ENCODE results near the gene ARHGEF4. TPM values are rescaled to one million over a fixed set of nuclear protein-coding genes. Genes with fewer than 3 reads are reported as not detected.

The ARHGEF4 gene
- total and polyA plus RNA-seq, 7 donors, result 1.7 to 32.4 (median 17.2) TPM; not detected in 1

- Histone ChIP-seq H3K4me3 (no peak overlapping the region), H3K27me3 (no peaks in the 10 kb centered on the region), H3K4me1 (peaks cover 0 to 15% (median 14%) of the 10 kb centered on the region in 4 donors), H3K9me3 (no peaks in the 10 kb centered on the region), H3K36me3 (no peaks in the 10 kb centered on the region), H3K27ac (peak overlapping the region in 1 of 4 donors; percentile 92)
- no peak for DNase-seq
- intact Hi-C loops (cut with DNase I), result no loop called here
- WGBS, 2 donors, result 92 to 94% methylated on average over 1 of the region's 1 CpG
- TF ChIP-seq POLR2A (IDR thresholded peaks at IDR 0.05), result no peak
- TF ChIP-seq POLR2AphosphoS5 (IDR thresholded peaks at IDR 0.05), result no peak
- no peak for TF ChIP-seq EP300 (IDR thresholded peaks at IDR 0.05)
- no peak for TF ChIP-seq CTCF (IDR thresholded peaks at IDR 0.05)
Observed at GRCh38 chr2:130799295-130799694, 37.4 kb upstream of the ARHGEF4 start.

- no peaks in the 10 kb centered on the region for H3K36me3 ChIP-seq
- H3K9me3 ChIP-seq, result no peaks in the 10 kb centered on the region
- no peak overlapping the region for H3K27ac ChIP-seq
- no peaks in the 10 kb centered on the region for H3K27me3 ChIP-seq
- TF ChIP-seq CTCF (IDR thresholded peaks at IDR 0.05) (no peak), EP300 (IDR thresholded peaks at IDR 0.05) (no peak), POLR2AphosphoS5 (IDR thresholded peaks at IDR 0.05) (no peak)
- DNase-seq, result no peak
- H3K4me3 ChIP-seq, result no peak overlapping the region
- WGBS, 2 donors, result 69 to 81% methylated on average over 4 of the region's 4 CpGs
- H3K4me1 ChIP-seq, result no peaks in the 10 kb centered on the region
- intact Hi-C loops (cut with DNase I), result no loop called here
Observed at GRCh38 chr2:130805613-130806012, 31.1 kb upstream of the ARHGEF4 start.

DNA sequence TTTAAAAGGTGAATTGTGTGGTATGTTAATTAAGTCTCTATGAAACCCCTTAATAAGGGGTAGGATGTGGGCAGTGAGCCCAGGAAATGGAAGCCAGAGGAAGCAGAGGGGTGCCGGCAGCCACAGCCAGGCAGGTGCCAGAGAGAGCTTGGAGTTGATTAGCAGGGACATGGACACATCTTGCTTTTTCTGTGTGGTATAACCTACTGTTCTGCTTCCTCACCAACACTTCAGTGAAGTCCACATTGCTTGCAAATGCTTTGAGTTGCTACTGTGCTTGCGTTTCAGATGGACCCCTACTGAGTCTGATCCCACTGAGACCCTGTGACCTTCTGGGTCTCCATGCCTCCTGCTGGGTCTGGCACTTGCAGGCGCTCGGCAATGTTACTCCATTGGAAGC, 30.3 kb upstream of the ARHGEF4 start:
- no peak for DNase-seq
- intact Hi-C loops (cut with DNase I), result no loop called here
- Histone ChIP-seq H3K27ac (no peak overlapping the region), H3K4me1 (no peaks in the 10 kb centered on the region), H3K27me3 (no peaks in the 10 kb centered on the region), H3K4me3 (no peak overlapping the region), H3K9me3 (no peaks in the 10 kb centered on the region), H3K36me3 (no peaks in the 10 kb centered on the region)
- 69 to 82% methylated on average over 4 of the region's 4 CpGs for WGBS, 2 donors
- TF ChIP-seq POLR2AphosphoS5 (IDR thresholded peaks at IDR 0.05), result no peak
- TF ChIP-seq EP300 (IDR thresholded peaks at IDR 0.05), result no peak
- no peak for TF ChIP-seq POLR2A (IDR thresholded peaks at IDR 0.05)
- no peak for TF ChIP-seq CTCF (IDR thresholded peaks at IDR 0.05)

DNA sequence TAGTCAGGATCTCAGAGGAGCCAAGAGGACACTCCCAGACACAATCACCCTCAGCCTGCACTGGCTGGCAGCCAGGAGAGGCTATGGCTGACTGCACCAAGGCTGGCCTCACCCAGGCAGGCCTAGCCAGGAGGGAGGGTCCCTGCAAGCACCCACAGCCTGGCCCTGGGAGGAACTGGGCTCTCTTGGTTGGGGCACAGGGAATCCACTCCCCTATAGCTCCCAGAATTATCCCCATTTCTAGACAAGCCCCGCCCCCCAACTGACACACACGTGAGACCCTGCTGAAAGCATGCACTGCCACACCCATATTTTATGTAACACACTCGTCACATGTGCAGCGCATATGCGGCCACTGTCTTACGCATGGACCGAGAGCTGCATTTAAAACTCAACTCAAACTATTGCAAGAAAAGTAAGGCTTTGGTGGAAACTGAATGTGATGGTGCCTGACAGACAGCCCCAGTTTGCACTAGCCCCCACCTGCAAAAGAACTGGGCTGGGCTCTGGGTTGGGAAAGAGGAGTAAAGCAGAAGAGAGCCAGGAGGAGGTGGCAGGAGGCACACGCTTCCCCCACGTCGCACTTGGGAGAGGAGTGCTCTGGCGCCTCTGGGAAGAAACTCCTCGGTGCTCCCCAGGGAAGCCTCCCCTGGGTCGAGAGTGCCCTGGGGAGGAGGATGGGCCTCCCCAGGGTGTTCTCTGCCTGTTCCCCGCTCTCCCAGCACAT, 28.9 kb upstream of the ARHGEF4 start:
- DNase-seq, result no peak
- 20 to 65% methylated on average over 14 of the region's 14 CpGs for WGBS, 2 donors
- Histone ChIP-seq H3K27me3 (no peaks in the 10 kb centered on the region), H3K27ac (peak overlapping the region in 1 of 4 donors; percentile 14), H3K9me3 (no peaks in the 10 kb centered on the region), H3K36me3 (no peaks in the 10 kb centered on the region), H3K4me1 (no peaks in the 10 kb centered on the region), H3K4me3 (no peak overlapping the region)
- no peak for TF ChIP-seq POLR2A (IDR thresholded peaks at IDR 0.05)
- no peak for TF ChIP-seq CTCF (IDR thresholded peaks at IDR 0.05)
- TF ChIP-seq EP300 (IDR thresholded peaks at IDR 0.05), result no peak
- TF ChIP-seq POLR2AphosphoS5 (IDR thresholded peaks at IDR 0.05), result no peak
- intact Hi-C loops (cut with DNase I), result no loop called here

Measured in sigmoid colon (tissue), 7 donors.